ENCODE measurements around the gene C1orf185. TPM values are rescaled to one million over a fixed set of nuclear protein-coding genes. Genes with fewer than 3 reads are reported as not detected.

The C1orf185 gene
- total and polyA plus RNA-seq, 9 of the 15 experiments (the other 6 are each of a cell fraction or from before 2014, with no cell fraction given): not detected

DNA sequence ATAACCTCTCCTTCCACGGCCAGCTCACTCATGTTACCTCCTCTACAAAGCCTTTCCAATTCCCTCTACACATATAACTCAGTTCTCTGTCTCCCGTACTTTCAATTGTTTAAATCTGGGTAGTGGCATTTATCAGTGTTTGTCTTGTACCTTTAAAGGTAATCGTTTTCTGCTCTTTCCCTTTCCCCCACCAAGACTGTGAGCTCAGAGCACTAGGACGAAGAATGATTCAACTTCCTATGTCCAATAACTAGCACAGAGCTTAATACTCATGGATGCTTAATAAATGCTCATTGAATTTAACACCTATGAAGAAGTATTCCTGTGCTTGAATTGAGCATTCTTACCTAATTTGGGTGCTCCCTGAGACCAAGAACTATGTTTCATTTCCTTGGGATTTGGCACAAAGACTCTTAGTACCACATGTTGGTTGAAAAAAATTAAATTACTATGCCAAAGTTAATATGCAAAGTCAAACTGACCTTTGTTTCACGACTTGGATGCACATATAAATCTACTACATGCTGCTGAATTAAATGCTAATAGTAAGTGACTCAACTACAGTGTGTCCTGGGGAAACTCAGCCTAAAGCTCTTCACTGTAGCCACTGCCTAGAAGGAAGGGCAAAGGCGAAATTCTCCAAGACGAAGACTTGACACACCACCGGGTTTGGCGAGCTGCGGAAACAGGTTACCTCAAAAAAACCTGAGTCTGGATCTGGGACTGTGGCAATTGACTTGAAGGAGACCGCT is 30.6 kb upstream of the C1orf185 start (continued):
- TF ChIP-seq RHOXF2B (CRISPR knock-in tag; conservative IDR thresholded peaks at IDR 0.05) (no peak), CEBPG (CRISPR knock-in tag; IDR thresholded peaks at IDR 0.05) (no peak), CEBPG (tag; conservative IDR thresholded peaks at IDR 0.05 in 1 of 2, IDR thresholded peaks at IDR 0.05 in 1 of 2) (no peak), NFE2 (IDR thresholded peaks at IDR 0.05; ENCODE audit: low read depth) (no peak), SMAD1 (IDR thresholded peaks at IDR 0.05; ENCODE audit: low read depth, low read length, partially characterized antibody) (no peak), ZFP36 (IDR thresholded peaks at IDR 0.05; ENCODE audit: low read depth, low read length, partially characterized antibody) (no peak)
- TF ChIP-seq, protein P1, sequence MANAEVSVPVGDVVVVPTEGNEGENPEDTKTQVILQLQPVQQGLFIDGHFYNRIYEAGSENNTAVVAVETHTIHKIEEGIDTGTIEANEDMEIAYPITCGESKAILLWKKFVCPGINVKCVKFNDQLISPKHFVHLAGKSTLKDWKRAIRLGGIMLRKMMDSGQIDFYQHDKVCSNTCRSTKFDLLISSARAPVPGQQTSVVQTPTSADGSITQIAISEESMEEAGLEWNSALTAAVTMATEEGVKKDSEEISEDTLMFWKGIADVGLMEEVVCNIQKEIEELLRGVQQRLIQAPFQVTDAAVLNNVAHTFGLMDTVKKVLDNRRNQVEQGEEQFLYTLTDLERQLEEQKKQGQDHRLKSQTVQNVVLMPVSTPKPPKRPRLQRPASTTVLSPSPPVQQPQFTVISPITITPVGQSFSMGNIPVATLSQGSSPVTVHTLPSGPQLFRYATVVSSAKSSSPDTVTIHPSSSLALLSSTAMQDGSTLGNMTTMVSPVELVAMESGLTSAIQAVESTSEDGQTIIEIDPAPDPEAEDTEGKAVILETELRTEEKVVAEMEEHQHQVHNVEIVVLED (CRISPR knock-in tag; IDR thresholded peaks at IDR 0.05): no peak
- TF ChIP-seq, protein P2, sequence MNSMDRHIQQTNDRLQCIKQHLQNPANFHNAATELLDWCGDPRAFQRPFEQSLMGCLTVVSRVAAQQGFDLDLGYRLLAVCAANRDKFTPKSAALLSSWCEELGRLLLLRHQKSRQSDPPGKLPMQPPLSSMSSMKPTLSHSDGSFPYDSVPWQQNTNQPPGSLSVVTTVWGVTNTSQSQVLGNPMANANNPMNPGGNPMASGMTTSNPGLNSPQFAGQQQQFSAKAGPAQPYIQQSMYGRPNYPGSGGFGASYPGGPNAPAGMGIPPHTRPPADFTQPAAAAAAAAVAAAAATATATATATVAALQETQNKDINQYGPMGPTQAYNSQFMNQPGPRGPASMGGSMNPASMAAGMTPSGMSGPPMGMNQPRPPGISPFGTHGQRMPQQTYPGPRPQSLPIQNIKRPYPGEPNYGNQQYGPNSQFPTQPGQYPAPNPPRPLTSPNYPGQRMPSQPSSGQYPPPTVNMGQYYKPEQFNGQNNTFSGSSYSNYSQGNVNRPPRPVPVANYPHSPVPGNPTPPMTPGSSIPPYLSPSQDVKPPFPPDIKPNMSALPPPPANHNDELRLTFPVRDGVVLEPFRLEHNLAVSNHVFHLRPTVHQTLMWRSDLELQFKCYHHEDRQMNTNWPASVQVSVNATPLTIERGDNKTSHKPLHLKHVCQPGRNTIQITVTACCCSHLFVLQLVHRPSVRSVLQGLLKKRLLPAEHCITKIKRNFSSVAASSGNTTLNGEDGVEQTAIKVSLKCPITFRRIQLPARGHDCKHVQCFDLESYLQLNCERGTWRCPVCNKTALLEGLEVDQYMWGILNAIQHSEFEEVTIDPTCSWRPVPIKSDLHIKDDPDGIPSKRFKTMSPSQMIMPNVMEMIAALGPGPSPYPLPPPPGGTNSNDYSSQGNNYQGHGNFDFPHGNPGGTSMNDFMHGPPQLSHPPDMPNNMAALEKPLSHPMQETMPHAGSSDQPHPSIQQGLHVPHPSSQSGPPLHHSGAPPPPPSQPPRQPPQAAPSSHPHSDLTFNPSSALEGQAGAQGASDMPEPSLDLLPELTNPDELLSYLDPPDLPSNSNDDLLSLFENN (IDR thresholded peaks at IDR 0.05; ENCODE audit: low read depth in 2 of 2, low read length in 2 of 2): no peak
- TF ChIP-seq, protein P3, sequence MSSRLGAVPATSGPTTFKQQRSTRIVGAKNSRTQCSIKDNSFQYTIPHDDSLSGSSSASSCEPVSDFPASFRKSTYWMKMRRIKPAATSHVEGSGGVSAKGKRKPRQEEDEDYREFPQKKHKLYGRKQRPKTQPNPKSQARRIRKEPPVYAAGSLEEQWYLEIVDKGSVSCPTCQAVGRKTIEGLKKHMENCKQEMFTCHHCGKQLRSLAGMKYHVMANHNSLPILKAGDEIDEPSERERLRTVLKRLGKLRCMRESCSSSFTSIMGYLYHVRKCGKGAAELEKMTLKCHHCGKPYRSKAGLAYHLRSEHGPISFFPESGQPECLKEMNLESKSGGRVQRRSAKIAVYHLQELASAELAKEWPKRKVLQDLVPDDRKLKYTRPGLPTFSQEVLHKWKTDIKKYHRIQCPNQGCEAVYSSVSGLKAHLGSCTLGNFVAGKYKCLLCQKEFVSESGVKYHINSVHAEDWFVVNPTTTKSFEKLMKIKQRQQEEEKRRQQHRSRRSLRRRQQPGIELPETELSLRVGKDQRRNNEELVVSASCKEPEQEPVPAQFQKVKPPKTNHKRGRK (tag; IDR thresholded peaks at IDR 0.05): no peak
- TF ChIP-seq, protein P4, sequence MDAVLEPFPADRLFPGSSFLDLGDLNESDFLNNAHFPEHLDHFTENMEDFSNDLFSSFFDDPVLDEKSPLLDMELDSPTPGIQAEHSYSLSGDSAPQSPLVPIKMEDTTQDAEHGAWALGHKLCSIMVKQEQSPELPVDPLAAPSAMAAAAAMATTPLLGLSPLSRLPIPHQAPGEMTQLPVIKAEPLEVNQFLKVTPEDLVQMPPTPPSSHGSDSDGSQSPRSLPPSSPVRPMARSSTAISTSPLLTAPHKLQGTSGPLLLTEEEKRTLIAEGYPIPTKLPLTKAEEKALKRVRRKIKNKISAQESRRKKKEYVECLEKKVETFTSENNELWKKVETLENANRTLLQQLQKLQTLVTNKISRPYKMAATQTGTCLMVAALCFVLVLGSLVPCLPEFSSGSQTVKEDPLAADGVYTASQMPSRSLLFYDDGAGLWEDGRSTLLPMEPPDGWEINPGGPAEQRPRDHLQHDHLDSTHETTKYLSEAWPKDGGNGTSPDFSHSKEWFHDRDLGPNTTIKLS (IDR thresholded peaks at IDR 0.05; ENCODE audit: borderline replicate concordance, low read depth): no peak
- TF ChIP-seq, protein P5, sequence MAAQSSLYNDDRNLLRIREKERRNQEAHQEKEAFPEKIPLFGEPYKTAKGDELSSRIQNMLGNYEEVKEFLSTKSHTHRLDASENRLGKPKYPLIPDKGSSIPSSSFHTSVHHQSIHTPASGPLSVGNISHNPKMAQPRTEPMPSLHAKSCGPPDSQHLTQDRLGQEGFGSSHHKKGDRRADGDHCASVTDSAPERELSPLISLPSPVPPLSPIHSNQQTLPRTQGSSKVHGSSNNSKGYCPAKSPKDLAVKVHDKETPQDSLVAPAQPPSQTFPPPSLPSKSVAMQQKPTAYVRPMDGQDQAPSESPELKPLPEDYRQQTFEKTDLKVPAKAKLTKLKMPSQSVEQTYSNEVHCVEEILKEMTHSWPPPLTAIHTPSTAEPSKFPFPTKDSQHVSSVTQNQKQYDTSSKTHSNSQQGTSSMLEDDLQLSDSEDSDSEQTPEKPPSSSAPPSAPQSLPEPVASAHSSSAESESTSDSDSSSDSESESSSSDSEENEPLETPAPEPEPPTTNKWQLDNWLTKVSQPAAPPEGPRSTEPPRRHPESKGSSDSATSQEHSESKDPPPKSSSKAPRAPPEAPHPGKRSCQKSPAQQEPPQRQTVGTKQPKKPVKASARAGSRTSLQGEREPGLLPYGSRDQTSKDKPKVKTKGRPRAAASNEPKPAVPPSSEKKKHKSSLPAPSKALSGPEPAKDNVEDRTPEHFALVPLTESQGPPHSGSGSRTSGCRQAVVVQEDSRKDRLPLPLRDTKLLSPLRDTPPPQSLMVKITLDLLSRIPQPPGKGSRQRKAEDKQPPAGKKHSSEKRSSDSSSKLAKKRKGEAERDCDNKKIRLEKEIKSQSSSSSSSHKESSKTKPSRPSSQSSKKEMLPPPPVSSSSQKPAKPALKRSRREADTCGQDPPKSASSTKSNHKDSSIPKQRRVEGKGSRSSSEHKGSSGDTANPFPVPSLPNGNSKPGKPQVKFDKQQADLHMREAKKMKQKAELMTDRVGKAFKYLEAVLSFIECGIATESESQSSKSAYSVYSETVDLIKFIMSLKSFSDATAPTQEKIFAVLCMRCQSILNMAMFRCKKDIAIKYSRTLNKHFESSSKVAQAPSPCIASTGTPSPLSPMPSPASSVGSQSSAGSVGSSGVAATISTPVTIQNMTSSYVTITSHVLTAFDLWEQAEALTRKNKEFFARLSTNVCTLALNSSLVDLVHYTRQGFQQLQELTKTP (IDR thresholded peaks at IDR 0.05; ENCODE audit: low read depth in 1 of 2, partially characterized antibody in 2 of 2): no peak

Data from K562 (cell line).